ENCODE data around the gene RAB22A.

- TF ChIP-seq CTCF (IDR thresholded peaks at IDR 0.05), result no peak
- TF ChIP-seq POLR2A (IDR thresholded peaks at IDR 0.05), result no peak
- no peak for TF ChIP-seq POLR2AphosphoS5 (IDR thresholded peaks at IDR 0.05)
- no peak for TF ChIP-seq EP300 (IDR thresholded peaks at IDR 0.05)
These were observed 19.3 kb downstream of the RAB22A start for GRCh38 chr20:58328836-58329235.

All from sigmoid colon (tissue), 4 donors.